ENCODE data around the gene DCAF16.

Gene DCAF16

DNA sequence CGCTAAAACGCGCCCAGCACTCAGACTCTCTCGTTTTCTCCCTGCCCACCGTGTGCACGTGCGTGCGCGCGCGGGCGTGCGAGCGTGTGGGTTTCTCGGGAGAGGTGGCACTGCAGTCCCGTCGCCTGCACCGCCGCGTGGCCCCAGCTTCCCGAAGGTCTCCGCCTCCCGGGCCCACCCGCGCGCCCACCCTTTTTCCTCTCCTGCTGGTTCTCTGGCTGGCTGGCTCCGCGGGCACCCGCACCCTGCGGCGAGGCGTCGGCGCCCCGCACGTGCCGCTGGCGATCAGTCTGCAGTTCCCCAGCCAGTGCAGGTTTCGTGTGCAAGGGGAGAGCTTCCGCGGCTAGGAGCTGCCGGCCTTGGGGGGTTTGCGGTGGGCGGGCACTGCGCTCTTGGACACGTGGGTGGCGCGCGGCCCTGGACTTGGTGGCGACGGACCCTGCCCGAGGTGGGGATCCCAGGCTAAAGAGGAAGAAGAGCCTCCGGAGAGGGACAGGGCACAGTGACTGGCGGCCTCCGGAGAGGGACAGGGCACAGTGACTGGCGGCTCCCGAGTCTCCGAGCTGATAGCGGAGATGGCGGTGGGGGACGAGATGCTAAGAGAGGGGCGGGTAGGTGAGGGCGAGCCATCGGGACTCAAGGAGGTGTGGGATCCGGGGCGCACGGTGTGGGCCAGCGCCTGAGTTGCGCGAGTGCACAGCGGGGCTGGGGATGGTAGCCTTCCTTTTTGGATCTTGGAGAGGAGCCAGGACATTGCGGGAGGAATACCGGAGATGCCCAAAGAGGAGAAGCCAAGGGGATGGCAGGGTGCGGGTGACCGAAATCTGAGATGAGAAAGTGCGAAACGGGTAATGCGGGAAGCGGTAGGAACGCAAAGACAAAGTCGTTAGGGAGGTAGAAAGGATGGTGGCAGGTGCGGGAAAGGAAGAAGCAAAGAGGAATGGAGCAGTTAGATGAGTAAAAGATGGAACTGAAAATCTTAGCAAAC is 29.0 kb downstream of the DCAF16 start, which contains the start of gene FAM184B:
FAM184B (minus strand) TSS at position 322 of the 988 bp plus-strand sequence. CDS start 322 bp downstream, outside the sequence.
- peak; percentile 66 for DNase-seq (ENCODE audit: low spot score)

DNA sequence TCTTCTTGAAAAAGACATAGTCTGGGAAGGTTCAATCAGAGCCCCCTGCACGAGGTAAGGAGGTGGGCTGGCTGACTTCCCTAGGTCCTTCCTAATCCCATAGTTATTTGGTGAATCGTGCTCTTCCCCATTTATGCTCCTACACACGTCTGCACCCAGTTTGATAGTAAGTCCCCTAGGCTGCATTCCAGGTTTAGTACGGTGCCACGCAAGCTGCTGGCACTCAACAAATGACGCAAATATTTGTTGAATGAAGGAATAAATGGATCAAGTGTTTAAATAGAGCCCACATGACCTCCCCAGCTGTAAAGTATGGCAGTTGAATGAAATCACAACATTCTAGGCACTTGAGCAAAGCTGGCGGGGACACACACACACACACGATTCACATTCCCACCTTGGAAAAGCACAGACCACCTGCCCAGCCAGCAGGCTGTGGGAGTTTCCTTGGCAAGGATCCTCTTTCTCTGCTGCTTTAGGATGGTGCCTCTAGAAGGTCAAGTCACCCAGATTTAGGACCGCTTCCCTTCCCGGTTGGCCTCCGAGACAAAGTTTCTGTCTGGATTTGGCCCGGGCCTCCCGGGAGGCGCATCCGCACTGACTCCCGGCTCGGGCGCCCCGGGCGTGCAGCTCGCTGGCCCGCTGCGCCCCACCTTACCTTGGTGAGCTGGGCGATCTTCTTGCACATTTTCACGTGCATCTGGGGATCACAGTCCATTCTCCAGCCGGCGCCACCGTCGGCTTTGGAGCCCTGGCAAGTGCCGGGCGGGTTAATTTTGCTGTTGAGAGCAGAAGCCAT is 29.9 kb downstream of the DCAF16 start:
- DNase-seq (ENCODE audit: low spot score), result no peak

DNA sequence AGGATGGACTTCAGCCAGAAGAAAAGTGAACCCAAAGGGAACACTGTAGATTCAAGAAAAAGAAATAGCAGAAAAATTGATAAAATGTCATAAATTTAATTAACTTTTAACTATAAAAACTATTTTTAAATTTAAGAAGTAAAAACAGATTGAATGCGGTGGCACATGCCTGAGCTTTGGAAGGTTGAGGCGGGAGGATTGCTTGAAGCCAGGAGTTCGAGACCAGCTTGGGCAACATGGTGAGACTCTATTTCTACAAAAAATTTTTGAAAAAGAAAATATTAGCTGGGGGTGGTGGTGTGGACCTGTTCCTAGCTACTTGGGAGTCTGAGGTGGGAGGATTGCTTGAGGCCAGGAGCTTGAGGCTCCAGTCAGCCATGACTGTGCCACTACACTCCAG is 32.1 kb downstream of the DCAF16 start:
- no peak for DNase-seq (ENCODE audit: low spot score)

DNA sequence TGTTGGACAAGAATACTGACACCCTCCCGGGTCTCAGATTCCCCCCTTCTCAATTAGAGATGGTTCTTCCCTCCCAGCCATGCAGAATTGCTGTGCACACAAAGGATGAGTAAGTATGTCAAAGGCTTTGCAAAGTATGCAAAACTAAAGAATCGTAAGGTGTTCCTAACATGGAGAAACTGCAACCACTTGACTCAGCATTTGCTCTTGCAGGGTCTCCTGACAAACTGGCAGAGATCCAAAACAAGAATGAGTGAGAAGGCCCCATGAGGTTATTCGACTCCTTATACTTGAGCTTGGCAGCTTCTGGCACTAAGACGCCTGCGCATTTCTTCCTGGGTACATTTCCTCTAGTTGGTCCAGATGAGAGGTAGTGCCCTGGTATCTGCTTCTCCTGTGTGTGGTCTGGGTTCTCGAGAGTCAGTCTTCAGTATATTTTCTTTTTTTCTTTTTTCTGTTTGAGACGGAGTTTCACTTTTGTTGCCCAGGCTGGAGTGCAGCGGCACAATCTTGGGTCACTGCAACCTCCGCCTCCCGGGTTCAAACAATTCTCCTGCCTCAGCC is 37.3 kb downstream of the DCAF16 start:
- no peak for DNase-seq (ENCODE audit: low spot score)

DNA sequence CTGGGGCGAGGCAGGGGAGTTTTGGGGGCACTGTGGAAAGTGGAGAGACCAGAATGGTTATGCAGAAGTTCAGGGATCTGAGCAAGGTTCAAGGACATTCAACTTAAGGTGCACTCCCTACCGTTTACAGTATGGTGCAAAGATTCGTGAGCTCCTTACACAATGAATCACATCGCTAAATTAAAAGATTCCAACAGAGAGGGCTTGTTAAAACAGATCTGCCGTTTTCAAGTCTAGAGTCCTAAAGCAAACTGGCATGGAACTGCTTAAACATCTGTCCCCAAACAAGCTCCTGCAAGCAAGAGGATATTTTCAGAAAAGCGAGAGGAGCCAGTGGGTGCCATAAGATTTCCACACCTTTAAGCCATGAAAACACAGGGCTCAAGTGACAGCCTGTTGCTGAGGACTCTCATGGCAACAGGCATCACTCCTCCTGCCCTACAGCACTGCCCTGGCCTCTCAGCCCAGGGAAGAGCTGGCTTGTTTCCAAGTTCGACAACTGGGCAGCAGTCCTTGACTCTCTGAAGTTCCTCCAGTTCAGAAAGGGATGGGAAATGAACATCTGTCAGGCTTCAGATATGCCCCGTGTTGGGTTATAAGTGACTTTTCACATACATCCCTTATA is 39.2 kb downstream of the DCAF16 start:
- DNase-seq (ENCODE audit: low spot score), result no peak

DNA sequence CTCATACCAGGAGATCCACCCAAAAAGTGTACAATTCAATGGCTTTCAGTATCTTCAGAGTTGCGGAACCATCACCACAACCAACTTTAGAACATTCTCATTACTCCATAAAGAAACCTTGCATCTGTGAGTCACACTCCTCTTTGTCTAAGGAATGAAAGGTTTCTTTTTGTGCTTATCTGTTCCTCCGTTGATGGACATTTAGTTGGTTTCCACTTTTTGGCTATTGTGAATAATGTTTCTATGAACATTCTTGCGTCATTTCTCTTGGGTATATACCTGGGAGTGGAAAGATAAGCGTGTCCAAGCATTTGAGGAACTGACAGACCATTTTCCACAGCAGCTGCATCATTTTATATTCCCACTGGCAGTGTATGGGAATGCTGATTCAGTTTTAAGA is 39.7 kb downstream of the DCAF16 start:
- DNase-seq (ENCODE audit: low spot score), result no peak

DNA sequence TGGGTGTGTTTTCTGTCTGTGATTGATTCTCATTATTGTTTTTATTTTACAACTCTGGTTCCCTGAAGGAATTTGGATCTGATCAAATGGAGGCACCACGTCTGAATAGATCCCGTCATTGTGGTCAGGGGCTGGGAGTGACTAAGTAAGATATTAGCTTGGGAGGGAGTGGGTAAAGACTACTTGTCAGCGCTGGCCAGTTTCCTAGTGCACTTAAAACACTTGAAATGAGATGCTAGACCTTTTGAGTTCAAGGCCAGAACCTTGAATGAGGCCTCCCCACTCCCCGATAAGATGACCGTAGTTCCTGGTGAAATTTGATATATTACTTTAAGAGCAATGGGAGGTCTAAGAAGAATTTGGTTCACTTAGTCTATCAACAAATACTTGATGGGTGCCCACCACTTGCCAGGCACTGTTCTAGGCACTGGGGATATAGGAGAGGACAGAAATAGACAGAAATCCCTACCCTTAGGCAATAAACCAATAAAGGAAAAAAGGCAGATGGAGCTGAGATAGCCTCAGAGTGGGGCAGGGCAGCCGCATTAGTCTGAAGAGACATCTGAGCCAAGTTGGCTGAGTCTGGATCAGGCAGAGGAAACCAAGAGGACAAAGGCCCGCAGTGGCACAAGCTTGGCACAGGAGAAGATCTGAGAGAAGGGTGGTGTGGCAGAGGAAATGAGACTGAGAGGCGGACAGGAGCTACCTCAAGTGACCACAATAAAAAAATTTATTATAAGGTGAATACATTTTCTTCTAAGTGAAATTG is 41.0 kb downstream of the DCAF16 start:
- no peak for DNase-seq (ENCODE audit: low spot score)

DNA sequence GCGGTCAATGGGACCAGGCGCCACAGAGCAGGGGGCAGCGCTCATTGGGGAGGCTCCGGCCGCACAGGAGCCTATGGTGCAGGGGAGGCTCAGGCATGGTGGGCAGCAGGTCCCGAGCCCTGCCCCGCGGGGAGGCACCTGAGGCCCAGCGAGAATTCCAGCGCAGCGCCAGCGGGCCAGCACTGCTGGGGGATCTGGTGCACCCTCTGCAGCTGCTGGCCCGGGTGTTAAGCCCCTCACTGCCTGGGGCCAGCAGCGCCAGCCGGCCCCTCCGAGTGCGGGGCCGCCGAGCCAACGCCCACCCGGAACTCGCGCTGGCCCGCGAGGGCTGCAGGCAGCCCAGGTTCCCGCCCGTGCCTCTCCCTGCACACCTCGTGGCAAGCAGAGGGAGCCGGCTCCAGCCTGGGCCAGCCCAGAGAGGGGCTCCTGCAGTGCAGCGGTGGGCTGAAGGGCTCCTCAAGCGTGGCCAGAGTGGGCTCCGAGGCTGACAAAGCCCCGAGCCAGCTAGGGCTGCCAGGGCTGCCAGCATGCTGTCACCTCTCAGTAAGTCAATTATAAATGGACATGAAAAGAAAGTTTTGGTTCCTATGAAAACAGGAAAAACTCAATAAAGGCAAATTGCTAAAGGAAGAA is 43.6 kb downstream of the DCAF16 start:
- DNase-seq (ENCODE audit: low spot score), result no peak

DNA sequence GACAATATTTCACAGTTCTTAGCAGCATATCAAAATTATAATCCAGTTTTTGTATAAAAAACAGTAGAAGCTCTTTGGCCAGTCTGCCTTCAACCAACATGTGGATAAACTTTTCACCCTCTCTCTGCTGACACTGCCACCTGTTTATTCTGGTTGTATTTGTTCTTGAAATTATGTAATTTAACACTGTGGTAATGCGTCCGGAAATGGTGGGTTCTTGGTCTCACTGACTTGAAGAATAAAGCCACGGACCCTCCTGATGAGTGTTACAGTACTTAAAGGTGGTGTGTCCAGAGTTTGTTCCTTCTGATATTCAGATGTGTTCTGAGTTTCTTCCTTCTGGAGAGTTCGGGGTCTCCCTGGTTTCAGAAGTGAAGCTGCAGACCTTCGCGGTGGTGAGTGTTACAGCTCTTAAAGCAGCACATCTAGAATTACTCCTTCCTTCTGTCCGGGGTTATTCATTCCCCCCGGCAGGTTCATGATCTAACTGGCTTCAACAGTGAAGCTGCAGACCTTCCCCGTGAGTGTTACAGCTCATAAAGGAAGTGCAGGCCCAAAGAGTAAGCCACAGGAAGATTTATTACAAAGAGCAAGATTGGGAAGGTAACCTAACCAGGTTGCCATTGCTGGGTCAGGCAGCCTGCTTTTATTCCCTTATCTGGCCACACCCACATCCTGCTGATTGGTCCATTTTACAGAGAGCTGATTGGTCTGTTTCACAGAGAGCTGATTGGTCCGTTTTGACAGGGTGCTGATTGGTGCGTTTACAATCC is 44.9 kb downstream of the DCAF16 start:
- no peak for DNase-seq (ENCODE audit: low spot score)

DNA sequence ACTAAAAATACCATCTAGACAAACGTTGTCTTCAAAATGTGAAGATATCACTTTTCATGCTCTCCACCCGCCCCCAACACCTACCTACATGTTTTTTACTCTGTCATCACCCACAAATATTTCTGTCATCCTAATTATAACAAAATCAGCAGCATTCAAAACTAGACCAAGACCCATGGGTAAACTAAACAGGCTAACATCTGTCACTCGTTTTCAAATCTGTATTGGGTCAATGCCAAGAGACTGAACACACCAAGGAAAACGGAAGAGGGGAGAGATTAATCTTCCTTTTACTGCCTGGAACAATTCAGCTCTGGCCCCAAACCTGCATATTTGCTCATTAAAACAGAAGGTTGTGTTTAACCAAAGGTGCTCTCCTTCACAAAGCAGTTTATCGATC is 46.6 kb downstream of the DCAF16 start:
- DNase-seq (ENCODE audit: low spot score), result no peak

DNA sequence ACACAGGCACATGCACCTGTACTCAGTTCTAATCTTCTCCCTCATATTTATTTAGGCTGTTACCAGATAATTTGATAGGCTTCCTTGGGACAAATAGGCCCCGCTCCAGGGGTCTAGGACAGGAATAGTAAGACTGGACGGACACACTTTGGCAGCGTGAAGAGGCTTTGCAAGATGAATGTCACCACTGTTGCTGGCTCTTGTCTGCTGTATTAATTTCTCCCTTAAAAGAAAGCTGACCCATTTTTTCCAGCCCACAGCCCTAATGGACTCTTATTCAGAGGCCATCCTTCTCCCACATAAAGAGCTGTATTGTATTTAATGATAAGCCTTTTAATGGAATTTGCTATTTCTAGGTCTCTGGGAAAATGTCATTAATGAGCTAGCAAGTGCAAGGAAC is 47.1 kb downstream of the DCAF16 start:
- no peak for DNase-seq (ENCODE audit: low spot score)

DNA sequence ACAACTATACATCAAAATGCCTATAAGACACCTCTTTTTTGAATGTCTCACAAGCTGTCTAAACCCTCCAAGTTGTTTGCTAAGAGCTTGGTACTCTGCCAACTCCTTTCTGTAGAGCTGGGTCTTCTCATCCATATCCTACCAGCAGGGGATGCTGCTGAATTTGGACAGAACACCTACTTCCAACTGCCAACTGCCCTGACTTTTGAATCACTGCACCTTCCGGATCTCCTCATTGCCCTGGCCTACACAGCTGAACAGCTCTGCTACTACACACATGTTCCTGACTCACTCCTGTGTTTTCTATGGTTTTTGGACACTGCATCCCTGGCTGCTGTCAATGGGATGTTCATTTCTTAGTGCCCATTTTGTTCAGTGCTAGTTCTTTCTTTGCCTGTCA is 47.8 kb downstream of the DCAF16 start:
- no peak for DNase-seq (ENCODE audit: low spot score)

DNA sequence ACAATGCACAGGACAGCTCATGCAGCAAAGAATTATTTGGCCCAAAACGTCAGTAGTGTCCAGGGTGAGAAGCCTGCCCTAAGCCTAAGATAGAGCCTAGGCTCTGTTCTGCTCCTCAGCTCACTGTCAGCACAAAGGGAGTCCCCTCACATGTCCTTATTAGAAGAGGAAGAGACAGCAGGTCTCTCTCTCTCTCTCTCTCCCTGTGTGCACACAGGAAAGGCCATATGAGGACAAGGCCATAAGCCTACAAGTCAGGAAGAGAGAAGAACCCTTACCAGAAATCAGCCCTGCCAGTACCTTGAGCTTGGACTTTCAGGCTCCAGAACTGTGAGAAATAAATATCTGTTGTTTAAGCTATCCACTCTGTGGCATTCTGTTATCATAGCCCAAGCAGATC is 49.5 kb downstream of the DCAF16 start:
- DNase-seq (ENCODE audit: low spot score), result no peak

DNA sequence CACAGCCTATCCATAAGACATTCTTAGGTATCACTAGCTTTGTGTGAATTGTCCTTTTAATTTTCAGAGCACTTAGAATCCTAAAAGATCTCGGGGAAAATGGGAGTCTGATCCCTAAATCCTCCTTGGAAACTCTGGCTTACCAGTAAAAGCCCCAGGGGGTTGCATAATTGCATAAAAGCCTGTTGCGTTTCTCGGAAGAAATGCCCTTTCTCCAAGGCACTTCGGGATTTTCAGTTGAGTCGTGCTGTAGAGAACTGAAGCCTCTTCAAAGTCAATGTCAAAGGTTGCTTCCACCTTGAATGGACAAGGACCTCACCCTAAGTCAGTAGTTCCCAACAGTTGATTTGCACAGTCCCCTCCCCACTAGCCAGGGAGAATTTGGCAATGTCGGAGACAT is 49.9 kb downstream of the DCAF16 start:
- no peak for DNase-seq (ENCODE audit: low spot score)

DNA sequence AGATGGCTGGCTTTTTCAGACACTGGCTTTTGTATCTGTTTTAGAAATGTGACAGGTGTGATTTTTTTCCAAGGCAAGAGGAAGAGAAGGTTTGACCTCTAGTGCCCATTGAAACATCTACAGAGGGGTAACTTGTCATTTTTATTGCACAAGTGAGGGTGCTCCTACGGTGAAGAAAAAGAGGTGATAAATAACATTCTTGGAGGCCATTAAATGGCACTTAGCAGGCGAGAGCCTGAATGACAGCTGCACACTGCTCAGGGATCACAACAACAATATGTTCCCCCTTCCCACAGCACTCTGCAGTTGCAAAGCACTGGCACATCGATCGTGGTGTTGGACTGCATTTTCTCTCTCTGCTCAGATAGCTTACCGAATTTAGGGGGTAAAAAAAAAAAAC is 52.1 kb downstream of the DCAF16 start:
- no peak for DNase-seq (ENCODE audit: low spot score)

DNA sequence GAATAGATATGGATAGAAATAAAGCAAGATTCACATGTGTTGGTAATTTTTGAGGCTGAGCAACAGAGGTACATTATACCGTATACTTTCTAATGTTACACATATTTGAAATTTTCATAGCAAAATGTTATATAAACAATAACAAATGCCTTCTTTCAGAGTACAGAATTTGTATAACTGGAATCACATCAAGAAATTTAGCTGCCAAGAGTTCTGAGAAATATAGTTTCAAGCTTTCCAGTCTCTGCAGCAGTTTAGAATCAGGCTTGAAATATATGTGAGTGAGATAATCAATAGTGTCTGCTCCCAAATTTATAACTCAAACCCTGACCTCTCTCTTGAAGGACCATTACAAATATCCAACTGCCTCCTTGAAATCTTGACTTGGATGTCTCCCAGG is 52.9 kb downstream of the DCAF16 start:
- no peak for DNase-seq (ENCODE audit: low spot score)

DNA sequence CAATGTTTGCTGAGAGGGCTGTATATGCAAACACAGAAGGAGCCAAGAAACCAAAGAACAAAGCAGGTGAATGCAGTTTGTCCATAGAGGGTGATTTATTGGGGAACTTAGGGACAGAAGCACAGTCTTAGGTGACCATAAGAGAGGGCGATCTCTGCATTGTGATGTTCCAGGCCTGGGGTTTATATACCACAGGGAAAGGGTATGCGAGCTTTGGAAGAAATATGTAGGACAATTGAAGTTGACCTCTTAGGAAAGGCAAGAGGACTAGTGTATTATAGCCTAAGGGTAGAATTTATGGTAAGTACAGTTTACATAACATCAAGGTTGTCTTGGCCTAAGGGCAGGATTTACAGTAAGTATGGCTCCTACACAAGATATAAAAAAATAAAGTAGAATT is 56.9 kb downstream of the DCAF16 start:
- no peak for DNase-seq (ENCODE audit: low spot score)
